ENCODE measurements around the gene DGCR8. TPM values are rescaled to one million over a fixed set of nuclear protein-coding genes. Genes with fewer than 3 reads are reported as not detected.

The DGCR8 gene
- total RNA-seq, 2 experiments from 2014 or later = 29.8 to 36.5 TPM

GRCh38 chr22:20105456-20106204 lies 25.6 kb downstream of the DGCR8 start:
- no peak for DNase-seq
- H3K9me3 Mint-ChIP-seq = no peaks in the 10 kb centered on the region
- H3K36me3 Mint-ChIP-seq (ENCODE audit: low read depth) = peaks cover 13% of the 10 kb centered on the region
- H3K4me3 Mint-ChIP-seq = no peak overlapping the region
- H3K4me1 Mint-ChIP-seq (ENCODE audit: low read depth) = peaks cover 17% of the 10 kb centered on the region
- H3K27me3 Mint-ChIP-seq (ENCODE audit: low read depth) = no peaks in the 10 kb centered on the region
- peak overlapping the region; percentile 21 for H3K27ac Mint-ChIP-seq
- intact Hi-C loops (cut with micrococcal nuclease) = no loop called here
- CTCF ChIA-PET = no interaction called here

GRCh38 chr22:20106205-20106848 lies 26.3 kb downstream of the DGCR8 start:
- Mint-ChIP-seq H3K4me1 (ENCODE audit: low read depth) (peaks cover 16% of the 10 kb centered on the region), H3K27me3 (ENCODE audit: low read depth) (no peaks in the 10 kb centered on the region), H3K9me3 (no peaks in the 10 kb centered on the region), H3K4me3 (no peak overlapping the region), H3K36me3 (ENCODE audit: low read depth) (peaks cover 13% of the 10 kb centered on the region), H3K27ac (no peak overlapping the region)
- no peak for DNase-seq
- intact Hi-C loops (cut with micrococcal nuclease) = no loop called here
- CTCF ChIA-PET = no interaction called here

DNA sequence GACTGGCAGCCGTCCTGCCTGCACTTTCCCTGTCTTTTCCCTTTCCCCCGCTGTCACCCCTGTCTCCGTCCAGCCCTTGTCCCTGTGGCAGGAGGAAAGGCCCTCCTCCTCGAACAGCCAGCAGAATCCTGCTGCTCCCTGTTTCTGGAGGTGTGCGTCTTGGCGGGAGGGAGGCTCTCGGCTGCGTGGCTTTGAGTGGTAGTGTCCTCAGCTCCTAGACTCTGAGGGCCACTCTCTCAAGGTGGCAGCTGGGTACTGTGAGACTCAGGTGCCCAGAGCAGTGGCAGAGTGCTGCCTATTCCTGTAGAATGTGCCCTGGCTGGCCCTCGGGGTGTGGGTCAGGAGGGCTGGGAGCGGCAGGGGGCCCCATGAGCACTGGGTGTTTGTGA lies 26.8 kb downstream of the DGCR8 start:
- intact Hi-C loops (cut with micrococcal nuclease) = no loop called here
- CTCF ChIA-PET = no interaction called here
- H3K27ac Mint-ChIP-seq = no peak overlapping the region
- H3K4me3 Mint-ChIP-seq = no peak overlapping the region
- H3K4me1 Mint-ChIP-seq (ENCODE audit: low read depth) = peaks cover 15% of the 10 kb centered on the region
- no peak for DNase-seq
- no peaks in the 10 kb centered on the region for H3K9me3 Mint-ChIP-seq
- no peaks in the 10 kb centered on the region for H3K27me3 Mint-ChIP-seq (ENCODE audit: low read depth)
- peaks cover 13% of the 10 kb centered on the region for H3K36me3 Mint-ChIP-seq (ENCODE audit: low read depth)

DNA sequence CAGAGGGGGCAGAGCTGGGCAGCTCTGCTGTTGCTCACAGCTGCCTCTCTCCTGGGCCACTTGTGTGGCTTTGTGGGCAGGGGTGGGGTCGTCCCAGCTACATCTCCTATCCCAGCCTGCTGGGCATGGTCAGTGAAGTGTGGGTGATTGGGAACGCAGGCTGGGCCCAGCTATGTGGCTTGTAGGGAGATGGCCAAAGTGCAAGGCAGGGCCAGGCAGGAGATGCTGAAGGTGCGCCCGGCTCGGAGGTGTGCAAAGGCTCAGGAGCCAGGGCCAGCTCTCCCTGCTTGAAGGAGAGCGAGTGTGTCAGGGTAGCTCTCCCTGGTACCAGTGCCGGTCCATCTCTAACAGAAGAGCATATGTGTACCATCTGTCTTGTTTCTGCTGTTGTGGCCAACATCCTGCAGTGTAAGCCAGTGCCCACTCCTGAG lies 27.4 kb downstream of the DGCR8 start:
- Mint-ChIP-seq H3K27me3 (ENCODE audit: low read depth) (no peaks in the 10 kb centered on the region), H3K27ac (no peak overlapping the region), H3K9me3 (no peaks in the 10 kb centered on the region), H3K4me1 (ENCODE audit: low read depth) (peaks cover 14% of the 10 kb centered on the region), H3K4me3 (no peak overlapping the region), H3K36me3 (ENCODE audit: low read depth) (peaks cover 9% of the 10 kb centered on the region)
- no peak for DNase-seq
- intact Hi-C loops (cut with micrococcal nuclease) = no loop called here
- CTCF ChIA-PET = interaction anchor here (1.4 kb wide), 1 partner anchor 12 kb away, joined by 3 read pairs; no protein-coding TSS in a partner anchor

DNA sequence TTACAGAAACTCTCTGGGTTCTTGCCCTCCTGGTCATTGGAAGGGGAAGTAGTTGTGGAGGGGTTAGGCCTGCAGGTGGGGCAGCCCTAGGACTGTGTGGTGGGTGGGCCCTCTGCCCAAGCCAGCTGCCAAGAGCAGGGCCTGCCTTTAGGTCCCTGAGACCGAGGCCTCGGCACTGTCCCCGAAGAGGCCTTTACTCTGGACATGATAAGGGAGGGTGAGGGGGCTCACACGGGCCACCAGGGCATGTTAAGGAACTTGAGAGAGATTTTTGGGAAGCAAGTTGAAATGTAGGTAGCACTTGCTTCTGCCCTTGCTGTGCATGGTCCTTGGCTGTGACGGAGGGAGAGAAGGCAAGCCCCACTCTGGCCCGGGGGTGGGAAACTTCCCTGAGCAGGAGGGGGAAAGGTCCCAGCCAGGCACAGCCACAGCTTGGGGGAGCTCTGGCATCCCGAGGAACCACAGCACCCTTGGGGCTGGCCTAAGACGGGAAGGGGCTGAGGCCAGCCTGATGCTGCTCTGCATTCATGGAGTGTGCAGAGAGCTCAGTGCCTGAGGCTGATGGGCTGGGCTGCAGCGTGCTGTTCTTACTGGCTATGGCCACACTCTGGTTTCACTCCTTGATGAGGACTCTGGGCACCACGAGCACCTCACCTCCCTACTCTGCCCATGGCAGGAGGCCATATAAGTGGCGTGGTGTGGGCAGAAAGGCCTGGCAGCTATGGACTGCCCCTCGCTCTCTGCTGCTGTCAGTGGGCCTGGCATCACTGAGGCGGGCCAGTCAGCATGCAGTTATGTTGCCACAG lies 28.1 kb downstream of the DGCR8 start:
- no peak overlapping the region for H3K4me3 Mint-ChIP-seq
- peaks cover 12% of the 10 kb centered on the region for H3K4me1 Mint-ChIP-seq (ENCODE audit: low read depth)
- DNase-seq = no peak
- peaks cover 9% of the 10 kb centered on the region for H3K36me3 Mint-ChIP-seq (ENCODE audit: low read depth)
- intact Hi-C loops (cut with micrococcal nuclease) = no loop called here
- CTCF ChIA-PET = interaction anchor here (1.4 kb wide), 2 partner anchors 11 to 12 kb away, joined by 3 to 5 read pairs; no protein-coding TSS in a partner anchor
- H3K27me3 Mint-ChIP-seq (ENCODE audit: low read depth) = no peaks in the 10 kb centered on the region
- H3K27ac Mint-ChIP-seq = no peak overlapping the region
- no peaks in the 10 kb centered on the region for H3K9me3 Mint-ChIP-seq

DNA sequence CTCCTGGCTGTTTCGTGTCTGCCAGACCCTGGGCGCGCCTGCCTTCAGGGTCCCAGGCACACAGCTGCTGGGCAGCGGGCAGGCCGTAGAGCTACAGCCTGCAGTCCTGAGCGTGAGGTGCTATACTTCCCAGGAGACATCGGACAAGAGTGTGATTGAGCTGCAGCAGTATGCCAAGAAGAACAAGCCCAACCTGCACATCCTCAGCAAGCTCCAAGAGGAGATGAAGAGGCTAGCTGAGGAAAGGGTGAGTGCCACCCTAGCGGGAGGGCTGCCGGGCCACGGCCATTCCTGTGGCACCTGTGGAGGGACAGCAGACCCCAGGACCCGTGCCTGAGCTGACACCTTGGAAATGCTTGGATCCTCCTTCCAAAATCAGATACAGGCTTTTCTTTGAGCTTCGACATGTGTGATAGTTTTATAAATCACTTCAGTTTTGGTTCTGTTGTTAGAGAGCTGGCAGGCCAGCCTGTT lies 28.8 kb downstream of the DGCR8 start:
- H3K36me3 Mint-ChIP-seq (ENCODE audit: low read depth) = peaks cover 11% of the 10 kb centered on the region
- H3K27me3 Mint-ChIP-seq (ENCODE audit: low read depth) = no peaks in the 10 kb centered on the region
- CTCF ChIA-PET = interaction anchor here (1.4 kb wide), 1 partner anchor 12 kb away, joined by 5 read pairs; no protein-coding TSS in a partner anchor

GRCh38 chr22:20109411-20110358 lies 29.6 kb downstream of the DGCR8 start:
- Mint-ChIP-seq H3K36me3 (ENCODE audit: low read depth) (peaks cover 17% of the 10 kb centered on the region), H3K9me3 (no peaks in the 10 kb centered on the region), H3K27ac (peak overlapping the region; percentile 30), H3K27me3 (ENCODE audit: low read depth) (no peaks in the 10 kb centered on the region), H3K4me3 (no peak overlapping the region), H3K4me1 (ENCODE audit: low read depth) (peaks cover 19% of the 10 kb centered on the region)
- CTCF ChIA-PET = interaction anchor here (1.1 to 1.7 kb wide), 4 partner anchors 10 to 96 kb away, joined by 3 to 7 read pairs (median 4); partner anchors contain the start of gene TANGO2
- DNase-seq = no peak
- intact Hi-C loops (cut with micrococcal nuclease) = loop anchor here (10.0 kb wide), 1 partner anchor 255 kb away; the partner anchor contains the start of genes GNB1L and RTL10

More for the DNA sequence above, 28.8 kb downstream of the DGCR8 start:
- intact Hi-C loops (cut with micrococcal nuclease) = no loop called here
- no peak for DNase-seq
- Mint-ChIP-seq H3K4me1 (ENCODE audit: low read depth) (peaks cover 13% of the 10 kb centered on the region), H3K9me3 (no peaks in the 10 kb centered on the region), H3K27ac (peak overlapping the region; percentile 6), H3K4me3 (no peak overlapping the region)

DNA sequence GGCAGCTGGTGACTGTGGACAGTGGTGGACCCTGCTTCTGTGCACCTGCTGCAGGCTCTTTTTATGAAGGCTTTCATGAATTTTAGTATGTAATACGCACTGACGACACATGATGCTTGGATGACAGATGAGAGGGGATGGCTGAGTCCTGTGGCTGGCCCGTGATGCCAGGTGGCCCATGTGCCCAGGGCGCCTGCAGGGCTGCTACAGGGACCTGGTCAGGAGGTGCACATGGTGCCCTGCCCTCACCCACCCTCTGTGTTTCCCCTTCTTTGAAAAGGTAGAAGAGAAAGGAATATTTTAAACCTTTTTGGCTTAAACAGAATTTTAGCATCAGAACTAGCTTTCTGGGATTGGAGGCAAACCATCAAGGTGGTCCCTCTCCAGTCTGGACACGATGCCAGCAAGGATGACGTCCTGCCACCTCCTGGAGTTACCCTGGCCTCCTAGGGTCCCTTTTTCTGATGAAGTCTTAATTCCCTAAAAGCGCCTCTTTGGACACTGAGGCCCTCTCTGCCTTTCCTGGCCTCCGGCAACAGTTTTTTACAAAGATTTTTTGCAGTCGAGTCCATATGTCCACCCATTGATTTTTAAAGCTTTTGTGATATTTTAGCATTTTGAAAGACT lies 30.4 kb downstream of the DGCR8 start:
- H3K4me3 Mint-ChIP-seq = no peak overlapping the region
- H3K36me3 Mint-ChIP-seq (ENCODE audit: low read depth) = peaks cover 21% of the 10 kb centered on the region
- DNase-seq = no peak
- CTCF ChIA-PET = interaction anchor here (0.7 to 1.7 kb wide), 8 partner anchors 8 to 97 kb away, joined by 3 to 7 read pairs (median 3); partner anchors contain the start of gene TANGO2
- intact Hi-C loops (cut with micrococcal nuclease) = loop anchor here (10.0 kb wide), 1 partner anchor 256 kb away; the partner anchor contains the start of genes GNB1L and RTL10
- no peaks in the 10 kb centered on the region for H3K27me3 Mint-ChIP-seq (ENCODE audit: low read depth)
- H3K27ac Mint-ChIP-seq = peak overlapping the region; percentile 84
- peaks cover 26% of the 10 kb centered on the region for H3K4me1 Mint-ChIP-seq (ENCODE audit: low read depth)
- H3K9me3 Mint-ChIP-seq = no peaks in the 10 kb centered on the region

GRCh38 chr22:20111045-20111688 lies 31.1 kb downstream of the DGCR8 start:
- no peaks in the 10 kb centered on the region for H3K9me3 Mint-ChIP-seq
- H3K36me3 Mint-ChIP-seq (ENCODE audit: low read depth) = peaks cover 21% of the 10 kb centered on the region
- peaks cover 28% of the 10 kb centered on the region for H3K4me1 Mint-ChIP-seq (ENCODE audit: low read depth)
- no peak overlapping the region for H3K4me3 Mint-ChIP-seq
- intact Hi-C loops (cut with micrococcal nuclease) = loop anchor here (10.0 kb wide), 1 partner anchor 256 kb away; the partner anchor contains the start of genes GNB1L and RTL10
- H3K27ac Mint-ChIP-seq = peak overlapping the region; percentile 84
- CTCF ChIA-PET = interaction anchor here (0.7 to 1.7 kb wide), 8 partner anchors 9 to 98 kb away, joined by 3 to 7 read pairs (median 3); partner anchors contain the start of gene TANGO2
- DNase-seq = peak; percentile 36
- no peaks in the 10 kb centered on the region for H3K27me3 Mint-ChIP-seq (ENCODE audit: low read depth)
